Thyroid gland (tissue), 4 donors: Measurements from ENCODE around the gene MIER2.

Experiments used
- CTCF ChIP-seq, 6 experiments: fragments of 200-600 bp in 3 of 6; fragments of 450-650 bp in 3 of 6; sonication (generic) in 3 of 6; IDR thresholded peaks; one replicate each; pipeline ENCODE4 v1.5.1; 2016 to 2019; ENCODE audit warnings: antibody characterized with exemption in 6 of 6, mild to moderate bottlenecking in 2 of 6, inconsistent platforms in 1 of 6, moderate library complexity in 1 of 6
- POLR2A ChIP-seq, 2 donors: fragments of 450-650 bp; IDR thresholded peaks; one replicate each; pipeline ENCODE4 v1.6.1; 2017; ENCODE audit warnings: antibody characterized with exemption in 2 of 2, mild to moderate bottlenecking in 2 of 2, moderate library complexity in 1 of 2

GRCh38 chr19:322616-323015 lies 22.0 kb downstream of the MIER2 start:
- TF ChIP-seq CTCF (IDR thresholded peaks at IDR 0.05) (no peak), POLR2A (IDR thresholded peaks at IDR 0.05) (no peak)
